NCI-H2227 (cell line): ENCODE data around the gene KRT14.
"Not testable (repeated sequence)": the region's sequence is repeated elsewhere in the genome, so short reads cannot be mapped to it uniquely, and the experiment has no call there.

Source experiments
- DNase-seq: peaks from one replicate; lab custom pipeline; 2025; ENCODE audit not compliant: unreplicated experiment; lab: John Stamatoyannopoulos, UW

Gene KRT14

DNA sequence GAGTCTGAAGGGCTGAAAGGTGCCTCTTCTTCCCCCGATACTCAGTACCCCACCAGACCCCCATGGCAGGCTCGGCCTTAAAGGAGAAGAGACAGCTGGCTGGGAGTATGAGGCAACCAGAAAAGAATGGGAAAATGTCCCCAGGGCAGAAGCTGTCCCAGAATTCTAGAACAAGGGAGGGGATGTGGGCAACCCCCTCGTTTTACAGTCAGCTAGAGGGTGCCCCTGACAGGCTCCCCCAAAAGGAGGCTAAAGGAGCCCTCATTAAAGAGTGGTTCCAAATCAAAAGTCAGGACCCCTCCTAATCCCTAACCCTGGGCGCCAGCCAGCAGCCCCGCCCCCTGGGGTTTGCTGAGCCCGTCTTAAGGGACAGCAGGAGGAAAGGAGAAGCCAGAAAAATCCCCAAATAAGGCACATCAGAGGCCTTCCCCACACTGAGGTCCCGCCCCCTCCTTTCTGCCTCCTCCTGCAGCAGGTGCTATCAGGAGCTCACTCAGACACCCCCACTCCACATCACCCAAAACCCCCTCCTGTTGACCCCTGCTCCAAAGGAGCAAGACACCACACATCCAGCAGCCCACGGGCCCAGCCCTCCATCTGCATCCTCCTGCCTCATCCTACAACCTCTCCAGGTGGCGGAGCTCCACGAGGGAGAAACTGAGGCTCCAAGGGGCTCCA lies 36.6 kb upstream of the KRT14 start:
- DNase-seq = not testable (repeated sequence)

DNA sequence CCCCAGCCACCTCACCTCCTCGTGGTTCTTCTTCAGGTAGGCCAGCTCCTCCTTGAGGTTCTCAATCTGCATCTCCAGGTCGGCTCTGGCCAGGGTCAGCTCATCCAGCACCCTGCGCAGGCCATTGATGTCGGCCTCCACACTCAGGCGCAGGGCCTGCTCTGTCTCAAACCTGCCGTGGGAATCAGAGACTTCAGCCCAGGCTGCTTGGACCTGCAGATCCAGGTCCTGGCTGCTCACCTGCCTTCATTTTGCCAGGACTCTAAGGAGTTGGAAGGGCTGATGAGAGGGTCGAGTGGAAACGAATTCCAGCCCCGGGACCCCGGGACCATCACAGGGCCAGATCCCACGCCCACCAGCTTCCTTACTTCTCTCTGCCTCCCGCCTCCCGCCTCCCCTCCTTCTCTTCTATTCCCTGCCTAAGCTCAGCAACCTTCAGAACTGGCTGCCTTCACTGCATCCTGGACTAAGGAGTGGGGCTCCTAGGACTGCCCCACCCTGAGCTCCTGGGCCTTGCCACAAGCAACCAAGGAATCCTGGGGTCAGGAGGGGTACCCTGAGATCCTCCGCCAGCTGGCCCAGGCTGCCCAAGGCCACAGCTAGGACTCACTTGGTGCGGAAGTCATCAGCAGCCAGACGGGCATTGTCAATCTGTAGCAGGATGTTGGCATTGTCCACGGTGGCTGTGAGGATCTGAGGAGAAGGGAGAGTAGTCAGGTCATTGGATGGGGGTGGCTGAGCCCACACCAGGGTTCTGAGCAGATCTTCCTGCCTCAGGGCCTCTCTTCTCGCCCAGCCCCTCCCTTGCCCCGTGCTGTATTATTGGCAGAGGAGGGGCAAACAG lies 35.9 kb upstream of the KRT14 start:
- DNase-seq = not testable (repeated sequence)

DNA sequence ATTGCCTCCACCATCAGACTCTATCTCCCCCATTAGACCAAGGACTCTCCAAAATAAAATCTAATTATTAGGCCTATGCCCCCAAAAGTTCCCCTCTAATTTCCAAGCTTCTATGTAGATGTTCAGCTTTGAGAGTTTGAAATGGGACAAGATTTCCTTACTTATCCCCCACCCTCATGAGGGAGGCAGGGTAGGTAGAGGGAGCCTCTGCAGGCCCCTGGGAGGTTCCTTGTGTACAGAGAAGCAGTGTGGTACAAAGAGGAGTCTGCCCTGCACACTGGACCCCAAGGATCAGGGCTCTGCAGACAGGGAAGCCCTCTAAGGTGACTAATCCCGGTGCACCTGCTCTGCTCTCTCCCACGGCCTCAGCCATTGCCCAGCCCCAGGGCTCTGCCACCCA lies 35.2 kb upstream of the KRT14 start:
- no peak for DNase-seq

DNA sequence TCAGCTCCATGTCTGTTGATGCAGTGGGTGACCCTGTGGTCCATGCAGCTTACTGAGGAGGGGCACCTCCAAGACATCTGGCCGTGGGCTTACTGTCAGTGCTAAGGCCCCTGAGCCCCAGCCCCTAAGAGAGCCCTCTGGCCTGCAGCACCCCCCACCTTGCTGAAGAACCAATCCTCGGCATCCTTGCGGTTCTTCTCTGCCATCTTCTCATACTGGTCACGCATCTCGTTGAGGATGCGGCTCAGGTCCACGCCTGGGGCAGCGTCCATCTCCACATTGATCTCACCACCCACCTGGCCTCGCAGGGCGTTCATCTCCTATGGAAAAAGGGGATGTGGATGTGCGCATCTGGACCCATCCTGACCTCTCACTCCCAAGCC lies 34.7 kb upstream of the KRT14 start:
- not testable (repeated sequence) for DNase-seq

DNA sequence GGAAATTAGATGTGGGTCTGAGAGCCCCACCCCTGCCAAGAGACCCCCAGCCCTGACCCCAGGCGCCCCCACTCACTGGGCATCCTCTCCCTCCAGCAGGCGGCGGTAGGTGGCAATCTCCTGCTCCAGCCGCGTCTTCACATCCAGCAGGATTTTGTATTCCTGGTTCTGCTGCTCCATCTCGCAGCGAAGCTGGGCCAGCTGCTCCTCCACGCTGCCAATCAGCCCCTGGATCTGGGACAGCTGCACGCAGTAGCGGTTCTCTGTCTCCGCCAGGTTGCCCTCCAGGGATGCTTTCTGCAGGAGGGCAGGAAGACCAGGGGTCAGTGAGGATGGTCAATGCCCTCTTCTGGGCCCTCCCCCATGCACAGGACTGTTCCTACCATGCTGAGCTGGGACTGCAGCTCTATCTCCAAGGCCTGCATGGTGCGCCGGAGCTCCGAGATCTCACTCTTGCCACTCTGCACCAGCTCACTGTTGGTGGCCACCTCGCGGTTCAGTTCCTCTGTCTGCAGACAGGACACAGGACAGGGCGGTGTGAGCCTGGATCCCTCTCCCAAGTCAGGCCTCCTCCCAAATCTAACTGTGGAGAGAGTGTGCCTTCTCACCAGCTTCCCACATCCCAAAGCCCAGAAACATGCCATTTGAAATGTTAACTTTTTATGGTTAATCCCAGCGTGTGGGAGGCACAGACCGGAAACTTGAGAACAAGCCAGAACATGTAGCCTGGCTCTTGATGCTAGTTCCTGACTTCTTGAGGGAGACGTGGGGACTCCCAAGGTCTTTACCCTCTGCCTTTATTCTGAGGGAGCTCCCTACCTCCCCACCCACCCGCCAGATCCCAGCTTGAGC lies 34.1 kb upstream of the KRT14 start:
- DNase-seq = no peak

DNA sequence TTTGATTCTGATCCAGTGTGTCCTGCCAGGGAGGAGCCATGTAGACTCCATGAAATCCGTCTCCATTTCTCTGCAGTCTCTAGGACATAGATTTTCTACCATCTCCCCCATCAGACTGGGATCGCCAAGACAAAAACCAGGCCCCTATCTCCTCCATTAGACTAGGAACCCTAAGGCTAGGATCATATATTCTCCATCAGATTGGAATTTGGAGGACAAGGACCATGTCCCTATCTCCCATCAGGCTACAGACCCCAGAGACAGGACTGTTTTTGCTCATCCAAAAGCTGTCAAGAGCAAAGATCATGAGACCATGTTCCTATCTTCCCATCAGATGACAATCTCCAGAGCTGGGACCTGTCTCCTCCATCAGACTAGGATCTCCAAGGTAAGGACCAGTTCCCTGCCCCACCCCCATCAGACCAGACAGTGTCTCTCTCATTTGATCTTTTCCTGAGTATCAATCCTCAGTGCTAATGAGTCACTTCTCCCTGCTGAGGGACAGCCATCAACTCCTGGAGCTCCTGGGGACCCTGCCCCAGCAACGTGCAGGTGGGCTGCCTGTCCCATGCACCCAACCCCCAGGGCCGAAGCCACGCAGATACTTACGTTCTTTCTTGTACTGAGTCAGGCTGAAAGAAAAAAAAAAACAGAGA lies 33.4 kb upstream of the KRT14 start:
- not testable (repeated sequence) for DNase-seq

DNA sequence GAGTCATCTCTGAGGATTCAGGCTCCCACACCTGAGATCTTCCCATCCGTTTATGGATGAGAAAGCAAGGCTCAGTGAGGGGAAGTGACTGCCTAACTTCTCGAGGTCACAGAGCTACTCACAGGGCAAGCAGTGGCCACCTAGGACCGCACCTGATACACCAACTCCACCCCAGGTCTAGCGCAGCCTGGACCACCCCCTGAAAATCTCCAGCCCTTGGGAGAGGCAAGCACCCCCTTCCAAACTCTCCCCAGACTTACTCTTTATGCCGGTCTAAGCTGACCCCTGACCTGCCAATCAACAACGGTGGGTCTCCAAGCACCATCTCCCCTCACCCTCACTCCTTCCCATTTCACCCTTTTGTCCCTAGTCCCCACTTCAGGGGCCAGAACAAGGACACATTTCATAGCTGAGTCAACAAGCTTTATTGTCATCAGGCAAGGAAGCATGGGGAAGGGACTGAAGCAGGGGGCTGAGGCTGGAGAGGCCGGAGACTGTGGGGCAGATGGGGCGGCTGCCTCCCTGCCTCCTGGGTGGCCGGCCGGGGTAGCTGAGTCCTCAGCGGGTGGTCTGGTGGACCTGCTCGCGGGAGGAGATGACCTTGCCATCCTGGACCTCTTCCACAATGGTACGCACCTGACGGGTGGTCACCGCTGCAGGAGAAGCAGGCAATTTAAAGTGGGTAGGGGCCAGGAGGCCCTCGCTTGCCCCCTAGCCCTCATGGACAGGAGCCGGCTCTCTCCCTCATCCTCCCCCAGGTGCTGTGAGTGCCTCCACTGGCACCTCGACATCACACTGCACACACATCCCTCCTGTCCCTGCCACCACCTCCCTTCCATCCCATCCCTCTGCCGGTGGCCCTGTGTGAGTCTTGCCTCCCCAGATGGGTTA lies 32.6 kb upstream of the KRT14 start:
- no peak for DNase-seq

DNA sequence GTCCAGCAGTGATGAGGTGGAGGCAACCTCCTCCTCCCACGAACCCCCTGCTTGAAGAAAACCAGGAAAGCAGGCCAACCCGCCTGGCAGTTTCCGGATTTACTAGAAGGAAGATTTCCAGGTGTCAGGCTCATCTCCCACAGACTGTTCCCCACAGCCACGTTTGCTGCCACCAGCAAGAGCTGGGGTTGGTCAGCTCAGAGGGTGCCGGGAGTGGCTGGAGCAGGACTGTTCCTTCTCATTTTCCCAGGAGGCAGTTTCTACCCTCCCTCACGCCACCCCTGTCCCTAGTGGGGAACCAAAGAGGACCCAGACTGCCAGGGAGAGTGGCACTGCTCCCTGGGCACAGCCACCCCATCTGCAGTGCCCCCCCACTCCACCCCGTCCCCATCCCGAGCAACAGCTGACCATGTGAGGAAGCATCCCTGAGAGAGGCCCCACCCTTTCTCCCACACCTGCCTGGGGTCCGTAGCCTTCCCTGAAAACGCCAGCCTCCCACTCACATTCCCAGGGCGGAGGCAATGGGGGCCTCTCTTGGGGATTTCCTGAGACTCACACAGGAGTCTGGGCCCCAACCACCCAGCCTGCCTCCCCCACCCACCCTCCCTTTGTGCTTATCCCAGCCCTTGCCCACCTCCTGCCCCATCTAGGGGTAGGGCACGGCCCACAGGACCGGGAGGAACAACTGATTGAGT lies 31.8 kb upstream of the KRT14 start:
- no peak for DNase-seq

DNA sequence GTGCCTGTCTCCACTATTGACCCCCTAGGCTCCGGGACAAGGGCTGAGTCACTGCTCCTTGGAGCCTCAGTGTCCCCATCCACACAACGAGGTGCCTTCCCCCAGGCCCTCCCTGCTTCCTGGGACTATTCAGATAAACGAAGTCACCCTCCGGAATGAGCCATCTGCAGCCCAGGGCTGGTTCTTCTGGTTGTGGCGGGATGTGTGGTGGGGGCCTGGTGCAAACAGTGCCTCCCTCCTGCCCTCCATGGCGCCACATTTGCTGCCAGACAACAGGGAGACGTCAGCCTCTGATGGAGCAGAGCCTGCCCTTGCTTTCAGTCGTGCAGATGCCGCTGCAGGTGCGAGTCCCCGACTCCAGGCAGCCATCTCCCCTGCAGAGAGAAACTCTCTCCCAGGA lies 31.0 kb upstream of the KRT14 start:
- peak; percentile 7 for DNase-seq

DNA sequence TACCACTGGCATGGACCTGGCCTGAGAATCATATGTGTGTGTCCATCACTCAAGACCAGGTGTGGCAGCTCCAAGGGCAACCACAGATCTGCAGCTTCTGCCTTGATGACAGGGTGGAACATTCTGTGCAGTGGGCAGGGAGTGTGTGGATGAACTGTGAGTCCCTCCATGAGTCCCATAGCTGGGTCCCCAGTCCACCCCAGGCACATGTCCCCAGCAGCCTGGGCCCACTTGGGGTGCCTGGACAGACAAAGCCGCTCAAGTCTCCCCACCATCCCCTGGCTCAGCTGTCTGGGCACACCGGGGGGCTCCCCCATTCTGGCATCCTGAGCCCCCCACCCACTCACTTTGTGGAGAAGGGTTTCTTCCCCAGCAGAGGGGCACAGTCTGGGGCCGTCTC lies 30.4 kb upstream of the KRT14 start:
- no peak for DNase-seq

DNA sequence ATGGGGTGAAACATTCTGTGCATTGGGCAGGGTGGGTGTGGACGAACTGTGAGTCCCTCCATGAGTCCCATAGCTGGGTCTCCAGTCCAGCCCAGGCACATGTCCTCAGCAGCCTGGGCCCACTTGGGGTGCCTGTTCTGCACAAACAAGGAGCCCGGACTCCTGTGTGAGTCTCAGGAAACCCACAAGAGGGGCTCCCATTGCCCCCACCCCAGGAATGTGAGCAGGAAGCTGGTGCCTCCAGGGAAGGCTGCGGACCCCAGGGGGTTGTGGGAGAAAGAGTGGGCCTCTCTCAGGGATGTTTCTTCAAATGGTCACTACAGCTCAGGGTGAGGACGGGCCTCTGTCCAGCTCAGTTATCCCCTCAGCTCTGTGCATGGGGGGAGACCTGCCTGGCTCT lies 29.8 kb upstream of the KRT14 start:
- DNase-seq = not testable (repeated sequence)

DNA sequence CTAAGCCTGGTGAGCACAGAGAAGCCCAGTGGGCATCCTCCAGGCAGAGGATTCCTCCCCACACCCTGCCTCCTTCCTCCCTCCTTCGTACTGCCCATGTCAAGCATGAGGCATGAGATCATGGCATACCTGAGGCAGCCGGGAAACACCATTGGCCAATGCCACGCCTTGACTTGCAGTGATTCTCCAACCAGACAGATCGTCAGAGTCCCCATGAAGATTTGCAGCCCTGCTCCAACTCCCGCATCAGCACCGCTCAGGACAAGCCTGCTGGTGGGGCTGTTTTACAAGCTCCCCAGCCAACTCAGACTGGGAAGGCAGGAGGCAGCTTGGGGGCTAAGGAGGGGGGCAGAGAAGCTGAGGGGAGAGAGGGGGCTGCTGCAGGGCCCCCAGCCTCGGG lies 28.8 kb upstream of the KRT14 start:
- no peak for DNase-seq

DNA sequence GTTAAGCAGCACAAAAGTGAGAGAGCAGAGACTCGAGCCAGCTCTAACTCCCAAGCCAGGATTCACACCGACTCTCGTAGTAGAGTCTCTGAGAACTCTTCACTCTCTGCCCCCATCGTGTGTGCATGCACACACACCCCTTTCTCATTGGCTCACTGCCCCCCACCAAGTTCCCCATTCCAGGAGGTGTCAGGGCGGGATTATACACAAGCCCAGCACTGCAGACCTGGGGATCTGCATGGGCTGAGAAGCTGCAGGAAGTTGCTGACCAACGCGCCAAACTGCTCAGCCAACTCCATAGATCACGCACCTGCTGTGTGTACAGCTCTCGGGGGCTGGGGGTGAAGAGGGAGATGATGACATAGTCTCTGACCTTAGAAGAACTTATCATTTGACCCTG lies 28.1 kb upstream of the KRT14 start:
- not testable (repeated sequence) for DNase-seq

DNA sequence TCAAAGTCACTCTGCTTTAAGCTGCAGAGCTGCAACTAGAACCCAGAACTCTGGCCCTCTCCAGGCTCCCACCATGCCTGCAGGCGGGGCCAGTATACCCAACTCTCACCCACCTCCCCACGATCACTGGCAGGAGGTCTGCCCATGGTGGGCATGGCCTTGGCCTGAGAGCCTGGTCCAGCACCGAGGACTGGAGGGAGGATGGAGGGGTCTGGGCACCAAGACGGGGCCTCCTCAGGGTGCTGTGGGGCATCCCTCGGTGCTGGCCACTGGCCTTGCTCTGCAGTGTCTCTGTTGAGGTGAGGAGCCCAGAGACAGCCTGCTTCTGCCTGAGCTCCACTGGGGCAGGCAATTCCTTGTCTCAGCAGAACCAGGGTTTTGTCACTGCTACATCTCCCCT lies 27.4 kb upstream of the KRT14 start:
- no peak for DNase-seq

DNA sequence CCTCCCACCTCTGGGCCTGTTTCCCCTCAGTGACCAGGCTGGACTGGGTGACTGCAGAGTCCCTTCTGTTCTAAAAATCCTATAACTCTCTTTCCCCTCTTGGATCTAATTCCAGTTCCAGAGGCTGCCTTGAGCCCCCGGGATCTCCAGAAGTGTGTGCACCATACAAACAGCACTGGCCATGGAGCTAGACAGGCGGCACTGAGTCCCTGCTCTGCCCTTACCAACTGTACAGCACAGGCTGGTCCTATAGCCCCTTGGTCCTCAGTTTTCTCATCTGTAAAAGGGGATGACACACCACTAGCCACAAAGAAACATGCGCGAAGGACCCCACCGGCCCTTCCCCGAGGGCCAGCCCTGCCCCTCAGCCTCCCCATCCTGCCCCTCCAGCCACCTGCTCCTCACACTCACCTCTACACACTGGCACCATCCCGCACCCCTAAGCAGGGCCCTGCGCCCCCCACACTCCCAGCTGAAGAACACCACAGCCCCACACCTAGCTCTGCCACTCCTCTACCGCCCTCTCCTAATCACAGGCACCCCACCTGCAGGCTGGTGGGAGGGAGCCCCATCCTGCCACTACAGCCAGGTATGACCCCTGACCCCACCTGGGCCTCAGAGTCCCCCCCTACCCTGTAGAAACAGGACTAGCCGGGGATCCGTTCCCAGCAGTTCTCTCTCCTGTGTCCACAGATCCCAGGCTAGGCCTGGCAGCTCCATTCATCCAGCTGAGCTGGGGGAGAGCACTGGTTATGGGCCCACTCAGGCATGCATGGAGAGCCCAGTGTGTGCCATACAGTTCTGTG lies 26.8 kb upstream of the KRT14 start:
- no peak for DNase-seq

DNA sequence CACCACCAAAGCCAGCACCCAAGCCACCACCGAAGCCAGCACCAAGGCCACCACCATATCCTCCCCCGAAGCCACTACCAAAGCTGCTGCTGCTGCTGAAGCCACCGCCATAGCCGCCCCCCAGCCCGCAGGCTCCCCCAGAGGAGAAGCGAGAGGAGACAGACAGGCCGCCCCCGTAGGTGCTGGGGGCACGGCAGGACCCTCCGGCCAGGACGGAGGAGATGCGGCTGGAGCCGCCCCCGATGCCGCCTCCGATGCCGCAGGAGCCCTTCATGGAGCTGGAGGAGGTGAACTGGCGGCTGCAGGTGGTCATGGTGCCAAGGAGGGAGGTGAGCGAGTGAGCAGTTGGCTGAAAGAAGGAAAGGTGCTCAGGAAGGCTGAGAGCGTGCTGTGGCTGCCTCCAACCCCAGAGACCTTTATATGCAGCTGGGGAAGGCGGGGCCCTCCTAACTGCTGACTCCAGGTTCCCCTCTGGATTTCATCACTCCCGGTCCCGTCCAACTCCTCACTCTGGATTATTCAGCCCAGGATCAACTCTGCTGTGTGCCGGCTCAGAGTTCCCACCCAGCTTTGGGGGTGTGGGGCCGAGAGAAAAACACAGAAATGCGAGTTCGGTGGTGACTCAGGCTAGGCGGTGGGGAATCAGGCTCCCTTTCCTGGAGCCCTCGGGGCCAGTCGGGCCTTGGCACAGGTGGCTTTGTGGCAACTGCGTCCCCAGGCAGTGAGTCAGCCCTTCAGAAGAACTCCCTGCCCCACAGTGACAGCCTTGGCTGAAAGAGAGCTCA lies 25.9 kb upstream of the KRT14 start, which contains the start of gene KRT16:
Gene KRT16 (minus strand): TSS at position 392 of the 785 bp plus-strand sequence. CDS start 79 bp downstream, at position 313.
- not testable (repeated sequence) for DNase-seq

DNA sequence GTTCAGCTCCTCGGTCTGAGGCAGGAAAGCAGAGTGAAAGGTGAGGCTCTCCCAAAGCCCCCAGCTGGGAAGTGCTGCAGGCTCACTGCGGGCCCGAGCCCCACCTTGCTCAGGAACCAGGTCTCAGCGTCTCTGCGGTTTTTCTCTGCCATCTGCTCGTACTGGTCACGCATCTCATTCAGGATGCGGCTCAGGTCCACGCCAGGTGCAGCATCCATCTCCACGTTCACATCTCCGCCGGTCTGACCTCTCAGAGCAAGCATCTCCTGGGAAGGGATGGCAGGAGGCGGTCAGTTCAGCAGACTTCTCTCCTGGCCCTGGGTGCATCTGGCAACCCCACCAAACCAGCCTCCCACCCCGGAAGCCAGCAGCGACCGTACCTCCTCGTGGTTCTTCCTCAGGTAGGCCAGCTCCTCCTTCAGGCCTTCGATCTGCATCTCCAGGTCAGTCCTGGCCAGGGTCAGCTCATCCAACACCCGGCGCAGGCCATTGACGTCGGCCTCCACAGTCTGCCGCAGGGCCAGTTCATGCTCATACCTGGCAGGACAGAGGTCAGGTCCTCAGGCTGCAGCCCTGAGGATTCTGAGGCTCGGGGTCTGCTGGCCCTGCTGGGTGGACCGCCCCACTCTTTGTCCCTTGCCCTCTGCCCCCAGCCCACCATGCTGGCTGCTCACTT lies 24.4 kb upstream of the KRT14 start:
- DNase-seq = no peak
